ENCODE data around the gene BEGAIN.

The BEGAIN gene

GRCh38 chr14:100504372-100505078, 82.7 kb downstream of the BEGAIN start:
- H4K20me1 ChIP-seq: no peaks in the 10 kb centered on the region
- H3K4me3 ChIP-seq: no peak overlapping the region
- H3K4me2 ChIP-seq: no peak overlapping the region
- no peaks in the 10 kb centered on the region for H3K27me3 ChIP-seq
- peaks cover 11% of the 10 kb centered on the region for H3K4me1 ChIP-seq
- H3K9me3 ChIP-seq: peaks cover 13% of the 10 kb centered on the region
- no peaks in the 10 kb centered on the region for H3K36me3 ChIP-seq
- H3K9ac ChIP-seq: no peak overlapping the region
- no peak for TF ChIP-seq Cebpa-rat (IDR thresholded peaks at IDR 0.05)
- no peak overlapping the region for H3K27ac ChIP-seq

GRCh38 chr14:100503251-100503650, 84.0 kb downstream of the BEGAIN start:
- H3K27ac ChIP-seq: no peak overlapping the region
- H3K4me2 ChIP-seq: no peak overlapping the region
- H3K9ac ChIP-seq: no peak overlapping the region
- TF ChIP-seq Cebpa-rat (IDR thresholded peaks at IDR 0.05): no peak
- H3K27me3 ChIP-seq: no peaks in the 10 kb centered on the region
- peaks cover 13% of the 10 kb centered on the region for H3K9me3 ChIP-seq
- no peaks in the 10 kb centered on the region for H3K36me3 ChIP-seq
- peaks cover 14% of the 10 kb centered on the region for H3K4me1 ChIP-seq
- H3K4me3 ChIP-seq: no peak overlapping the region
- no peaks in the 10 kb centered on the region for H4K20me1 ChIP-seq

GRCh38 chr14:100502622-100503220, 84.5 kb downstream of the BEGAIN start:
- peaks cover 13% of the 10 kb centered on the region for H3K9me3 ChIP-seq
- H3K36me3 ChIP-seq: no peaks in the 10 kb centered on the region
- no peak overlapping the region for H3K4me3 ChIP-seq
- no peaks in the 10 kb centered on the region for H3K27me3 ChIP-seq
- no peak for TF ChIP-seq Cebpa-rat (IDR thresholded peaks at IDR 0.05)
- no peak overlapping the region for H3K4me2 ChIP-seq
- H3K4me1 ChIP-seq: peaks cover 18% of the 10 kb centered on the region
- H3K9ac ChIP-seq: no peak overlapping the region
- H4K20me1 ChIP-seq: no peaks in the 10 kb centered on the region
- H3K27ac ChIP-seq: no peak overlapping the region

- Histone ChIP-seq H3K9ac (no peak overlapping the region; the same call in 1 of the 2 replicates), H3K9me3 (0 out of 2 replicates have a peak, but pooled peaks cover 7% of the 10 kb centered on the region), H4K20me1 (no peaks in the 10 kb centered on the region), H3K27ac (no peak overlapping the region), H3K4me2 (peak overlapping the region; percentile 61), H3K4me1 (peaks cover 27% of the 10 kb centered on the region), H3K4me3 (no peak overlapping the region), H3K27me3 (no peaks in the 10 kb centered on the region), H3K36me3 (no peaks in the 10 kb centered on the region)
- TF ChIP-seq Cebpa-rat (IDR thresholded peaks at IDR 0.05): no peak
Measured at GRCh38 chr14:100500128-100500527, 87.1 kb downstream of the BEGAIN start.

GRCh38 chr14:100498068-100498467, 89.1 kb downstream of the BEGAIN start:
- Histone ChIP-seq H3K27me3 (no peaks in the 10 kb centered on the region), H3K9me3 (no peaks in the 10 kb centered on the region), H3K36me3 (no peaks in the 10 kb centered on the region), H3K27ac (no peak overlapping the region), H3K4me1 (peaks cover 37% of the 10 kb centered on the region), H4K20me1 (no peaks in the 10 kb centered on the region), H3K9ac (no peak overlapping the region), H3K4me3 (no peak overlapping the region), H3K4me2 (no peak overlapping the region)
- TF ChIP-seq Cebpa-rat (IDR thresholded peaks at IDR 0.05): no peak

- no peaks in the 10 kb centered on the region for H3K27me3 ChIP-seq
- no peaks in the 10 kb centered on the region for H4K20me1 ChIP-seq
- H3K9me3 ChIP-seq: no peaks in the 10 kb centered on the region
- H3K4me3 ChIP-seq: no peak overlapping the region
- no peaks in the 10 kb centered on the region for H3K36me3 ChIP-seq
- no peak overlapping the region for H3K27ac ChIP-seq
- H3K9ac ChIP-seq: no peak overlapping the region
- no peak overlapping the region for H3K4me2 ChIP-seq
- no peak for TF ChIP-seq Cebpa-rat (IDR thresholded peaks at IDR 0.05)
- peaks cover 43% of the 10 kb centered on the region for H3K4me1 ChIP-seq
Measured at GRCh38 chr14:100495917-100496316, 91.3 kb downstream of the BEGAIN start.

GRCh38 chr14:100494645-100495044, 92.6 kb downstream of the BEGAIN start:
- H3K9me3 ChIP-seq: no peaks in the 10 kb centered on the region
- H3K4me3 ChIP-seq: no peak overlapping the region
- TF ChIP-seq Cebpa-rat (IDR thresholded peaks at IDR 0.05): no peak
- H3K36me3 ChIP-seq: no peaks in the 10 kb centered on the region
- H3K9ac ChIP-seq: no peak overlapping the region
- H3K27ac ChIP-seq: no peak overlapping the region
- no peaks in the 10 kb centered on the region for H3K27me3 ChIP-seq
- no peaks in the 10 kb centered on the region for H4K20me1 ChIP-seq
- no peak overlapping the region for H3K4me2 ChIP-seq
- peaks cover 40% of the 10 kb centered on the region for H3K4me1 ChIP-seq

- Histone ChIP-seq H3K4me1 (peaks cover 67% of the 10 kb centered on the region), H3K9me3 (no peaks in the 10 kb centered on the region), H4K20me1 (peaks cover 9% of the 10 kb centered on the region; the same call in 1 of the 2 replicates), H3K9ac (no peak overlapping the region), H3K4me2 (no peak overlapping the region), H3K36me3 (no peaks in the 10 kb centered on the region), H3K27me3 (no peaks in the 10 kb centered on the region), H3K27ac (no peak overlapping the region), H3K4me3 (no peak overlapping the region)
- TF ChIP-seq Cebpa-rat (IDR thresholded peaks at IDR 0.05): no peak
Measured at GRCh38 chr14:100490252-100490651, 97.0 kb downstream of the BEGAIN start.

- no peaks in the 10 kb centered on the region for H3K9me3 ChIP-seq
Measured at GRCh38 chr14:100488057-100488456, 99.2 kb downstream of the BEGAIN start.

GRCh38 chr14:100487304-100487703, 99.9 kb downstream of the BEGAIN start:
- H4K20me1 ChIP-seq: peaks cover 9% of the 10 kb centered on the region; the same call in 1 of the 2 replicates
- no peaks in the 10 kb centered on the region for H3K27me3 ChIP-seq
- H3K27ac ChIP-seq: no peak overlapping the region
- H3K9me3 ChIP-seq: no peaks in the 10 kb centered on the region
- peak overlapping the region; percentile 78 for H3K4me2 ChIP-seq
- no peak for TF ChIP-seq Cebpa-rat (IDR thresholded peaks at IDR 0.05)
- peaks cover 86% of the 10 kb centered on the region for H3K4me1 ChIP-seq
- no peak overlapping the region for H3K9ac ChIP-seq
- no peaks in the 10 kb centered on the region for H3K36me3 ChIP-seq
- H3K4me3 ChIP-seq: no peak overlapping the region

More at GRCh38 chr14:100488057-100488456, 99.2 kb downstream of the BEGAIN start:
- Histone ChIP-seq H3K27ac (no peak overlapping the region), H3K4me2 (peak overlapping the region; percentile 78), H3K36me3 (no peaks in the 10 kb centered on the region), H3K27me3 (no peaks in the 10 kb centered on the region), H3K4me1 (peaks cover 78% of the 10 kb centered on the region), H3K9ac (no peak overlapping the region), H4K20me1 (peaks cover 9% of the 10 kb centered on the region; the same call in 1 of the 2 replicates), H3K4me3 (no peak overlapping the region)
- TF ChIP-seq Cebpa-rat (IDR thresholded peaks at IDR 0.05): no peak

Data from BLaER1 (cell line).